NCI-H446 (cell line): ENCODE measurements around the gene HSPA9.

ENCODE experiments used
- DNase-seq, 2 experiments: peaks; one replicate each; lab custom pipeline; 2025; lab: John Stamatoyannopoulos, UW

HSPA9 gene

DNA sequence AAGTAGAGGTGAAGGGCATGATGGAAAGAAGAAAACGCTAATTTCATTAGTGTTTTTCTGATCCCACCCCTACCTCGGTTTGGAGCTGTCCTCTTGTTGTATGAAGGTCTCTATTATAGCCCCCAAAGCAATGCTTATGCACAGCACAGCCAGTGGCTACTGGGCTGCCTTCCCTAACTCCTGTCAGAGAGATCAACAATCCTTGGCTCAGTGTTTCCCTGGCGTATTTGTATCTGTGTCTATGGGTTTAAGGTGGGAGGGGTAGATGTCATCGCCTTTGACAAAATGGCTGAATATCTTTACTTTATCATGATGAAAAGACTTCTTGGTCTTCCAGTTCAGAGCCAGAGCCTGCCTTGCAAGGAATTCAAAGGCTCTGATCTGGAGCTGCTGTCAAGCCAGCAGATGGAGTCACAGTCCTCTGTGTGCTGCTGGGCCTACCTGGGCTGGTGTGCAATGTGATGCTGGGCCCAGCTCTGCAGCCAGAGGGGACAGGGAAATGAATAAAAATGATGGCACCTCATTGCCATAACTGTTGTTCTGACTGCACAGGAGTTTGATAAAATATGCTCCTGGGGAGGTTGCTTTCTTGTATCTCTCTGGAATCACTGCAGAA is 20.1 kb upstream of the HSPA9 start:
- DNase-seq, result no peak

DNA sequence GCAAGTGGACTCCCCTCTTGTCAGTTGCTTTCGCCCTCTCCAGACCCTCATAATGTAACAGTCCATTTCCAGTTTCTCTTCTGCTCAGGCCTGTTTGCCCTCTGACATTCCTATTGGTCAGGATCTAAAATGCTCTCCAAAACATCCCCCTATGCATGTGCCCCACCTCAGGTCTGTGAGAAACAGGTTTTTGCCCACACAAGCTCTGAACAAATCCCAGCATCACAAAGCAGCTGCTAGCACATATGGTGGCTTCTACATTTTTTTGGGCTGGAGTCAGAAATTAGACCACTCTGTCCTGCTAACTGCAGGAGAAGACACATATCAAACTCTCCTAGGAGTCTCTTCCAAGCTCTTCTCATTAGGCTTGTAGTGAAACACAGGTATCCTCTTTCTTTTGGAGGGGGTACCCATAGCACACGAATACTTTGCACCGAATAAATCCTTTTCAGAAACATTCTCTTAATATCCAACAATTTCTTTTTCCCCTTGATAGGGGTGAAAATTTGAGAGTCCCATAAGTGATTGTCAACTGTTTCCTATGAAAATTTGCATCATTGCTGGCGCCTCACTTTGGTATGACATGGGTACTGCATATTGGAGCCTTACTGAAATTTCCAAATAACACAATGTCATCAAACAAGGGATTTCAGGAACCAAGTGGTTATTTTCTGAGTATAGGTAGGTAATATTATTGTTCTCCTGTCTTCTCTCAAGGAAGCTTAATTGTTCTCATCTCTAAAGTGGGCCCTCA is 19.3 kb upstream of the HSPA9 start:
- DNase-seq, result no peak

DNA sequence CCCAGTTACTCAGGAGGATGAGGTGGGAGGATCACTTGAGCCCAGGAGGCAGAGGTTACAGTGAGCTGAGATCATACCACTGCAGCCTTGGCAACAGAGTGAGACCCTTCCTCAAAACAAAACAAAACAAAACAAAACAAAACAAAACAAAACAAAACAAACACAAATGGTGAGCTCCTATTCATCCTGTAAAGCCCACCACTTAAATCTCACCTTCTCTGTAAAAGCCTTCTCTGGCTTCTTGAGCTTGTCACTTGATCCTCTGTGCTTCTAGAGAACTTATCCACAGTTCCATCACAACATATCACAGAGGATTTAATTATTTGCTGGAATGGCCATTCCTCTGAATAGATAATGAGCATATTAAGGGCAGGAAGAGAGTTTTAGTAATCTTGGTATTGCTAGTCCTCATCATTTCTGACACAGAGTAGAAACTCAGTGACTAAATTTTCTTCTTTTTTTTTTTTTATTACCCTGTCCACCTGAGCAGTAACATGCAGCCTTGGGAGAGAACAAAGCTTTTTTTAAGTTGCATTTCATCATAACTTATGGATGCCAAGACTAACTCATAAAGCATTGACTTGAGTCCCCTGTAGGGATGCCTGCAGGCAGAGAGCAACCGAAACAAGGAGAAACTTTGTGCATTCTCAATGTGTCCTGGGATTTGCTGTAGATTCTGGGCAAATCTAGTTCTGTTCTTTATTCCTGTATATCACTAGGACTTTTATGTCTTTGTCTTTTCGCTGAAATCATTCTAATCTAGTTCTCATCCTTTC is 13.0 kb upstream of the HSPA9 start:
- no peak for DNase-seq

DNA sequence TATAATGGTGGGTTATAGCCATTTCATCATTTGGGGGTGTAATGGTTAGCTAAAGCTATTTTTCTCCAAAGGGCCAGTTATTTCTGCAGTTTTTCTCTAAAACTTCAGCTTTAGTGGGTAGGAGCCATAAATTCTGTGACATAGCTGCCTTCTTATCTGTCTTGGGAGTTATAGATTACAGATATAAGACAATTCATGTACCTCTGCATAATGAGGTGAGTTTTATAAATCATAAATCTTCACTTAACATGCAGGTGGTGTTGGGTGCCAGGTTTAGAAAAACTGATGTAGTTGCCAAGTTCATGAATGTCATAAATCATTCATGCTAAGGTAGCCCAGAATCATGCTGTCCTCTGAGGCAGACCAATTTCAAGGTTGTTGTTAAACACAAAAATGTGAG is 10.0 kb upstream of the HSPA9 start:
- no peak for DNase-seq

DNA sequence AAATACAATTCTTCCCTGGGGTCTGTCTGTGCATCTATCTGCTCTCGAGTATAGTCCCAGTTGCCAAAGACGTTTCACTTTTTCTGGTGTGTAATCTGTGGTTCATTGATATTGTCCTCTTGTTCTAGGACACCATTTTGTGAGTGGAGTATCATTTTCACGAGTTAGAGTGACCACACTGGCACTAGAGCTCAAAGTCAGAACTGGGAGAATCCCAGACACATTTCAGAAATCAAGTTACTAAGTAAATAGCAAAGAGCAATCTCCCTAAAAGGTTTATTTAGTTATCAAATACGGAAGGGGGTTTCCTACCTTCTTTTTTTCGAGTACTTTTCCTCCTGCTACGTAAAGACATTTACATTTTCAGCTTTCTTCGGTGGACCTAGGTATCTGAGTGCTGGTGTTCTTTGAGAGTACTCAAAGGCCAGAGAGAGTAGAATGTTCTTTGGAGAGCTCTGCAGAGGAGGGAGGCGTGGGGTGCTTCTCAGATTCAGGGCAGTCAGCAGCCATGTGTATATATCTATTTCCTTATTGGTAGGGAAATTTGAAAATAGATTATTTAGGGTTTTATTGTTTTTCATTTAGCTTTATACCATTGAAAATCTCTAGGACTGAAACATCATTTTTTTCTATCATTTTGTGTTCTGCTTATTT is 8.9 kb upstream of the HSPA9 start:
- DNase-seq, result no peak

DNA sequence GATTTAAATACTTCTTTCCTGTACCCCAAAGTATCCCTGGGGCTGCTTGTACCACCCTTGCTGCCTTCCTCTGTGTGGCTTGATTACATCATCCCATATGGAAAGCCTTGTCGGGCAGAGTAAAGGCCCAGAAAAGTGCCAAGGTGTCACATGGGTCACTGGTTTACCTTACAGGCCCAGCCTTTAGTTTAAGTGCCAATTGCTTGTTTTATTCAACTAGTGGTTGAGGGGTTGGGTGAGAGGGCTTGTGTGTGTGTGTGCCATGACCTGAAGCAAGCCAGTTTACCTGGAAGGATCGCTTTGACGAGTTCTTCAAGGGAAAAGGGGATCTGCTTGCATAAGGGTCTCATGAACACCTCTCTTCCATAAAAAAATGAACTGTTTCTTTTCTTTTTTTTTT is 7.8 kb upstream of the HSPA9 start:
- DNase-seq, result no peak

DNA sequence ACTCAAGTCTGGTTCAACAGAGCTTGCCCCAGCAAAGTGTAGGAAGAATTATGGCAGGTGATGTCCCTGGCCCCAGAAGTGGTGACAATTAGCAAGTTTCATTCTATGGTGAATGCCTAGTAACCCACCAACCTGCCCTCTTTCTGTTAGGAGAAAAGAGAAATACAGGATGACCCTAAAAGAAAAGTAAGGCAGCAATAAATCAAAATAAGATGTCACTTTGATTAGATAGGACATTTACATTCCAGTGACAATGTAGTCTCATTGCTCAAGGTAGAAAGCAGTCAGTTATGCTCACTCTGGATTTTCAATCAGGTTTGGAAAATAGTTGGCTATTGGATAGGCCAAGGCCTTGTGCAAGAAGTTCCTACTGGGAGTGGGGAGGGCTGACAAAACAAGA is 5.6 kb upstream of the HSPA9 start:
- no peak for DNase-seq

DNA sequence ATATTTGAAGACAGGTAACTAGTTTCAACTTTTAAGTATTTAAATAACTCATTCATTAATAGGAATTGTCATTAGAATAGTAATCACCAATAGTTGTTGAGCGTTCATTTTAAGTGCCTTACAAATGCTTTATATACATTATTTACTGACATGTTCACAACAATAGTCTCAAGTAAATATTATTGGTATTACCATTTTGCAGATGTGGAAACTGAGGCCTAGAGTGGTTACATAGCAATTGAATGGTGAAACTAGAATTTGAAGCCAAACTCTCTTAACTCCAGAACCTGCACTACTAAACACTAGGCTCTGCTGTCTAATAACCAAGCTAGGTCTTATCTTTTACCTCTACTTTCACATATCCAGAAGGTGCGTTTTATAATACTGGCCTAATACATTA is 4.8 kb upstream of the HSPA9 start:
- no peak for DNase-seq

DNA sequence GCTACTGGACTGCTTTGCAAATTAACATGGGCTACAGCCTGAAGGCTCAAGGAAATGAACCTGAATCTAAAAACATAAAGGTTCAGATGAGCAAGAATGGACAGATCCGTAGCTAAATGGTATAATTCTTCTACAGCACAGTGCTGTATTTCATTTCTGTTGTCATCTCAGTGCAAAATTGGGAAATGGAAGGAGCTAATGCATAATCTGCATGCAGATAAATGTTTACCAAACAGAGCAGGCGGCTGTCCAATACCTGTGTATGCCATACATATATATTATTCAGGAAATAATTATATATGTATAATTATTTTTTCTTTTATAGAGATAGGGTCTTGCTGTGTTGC is 4.3 kb upstream of the HSPA9 start:
- no peak for DNase-seq

DNA sequence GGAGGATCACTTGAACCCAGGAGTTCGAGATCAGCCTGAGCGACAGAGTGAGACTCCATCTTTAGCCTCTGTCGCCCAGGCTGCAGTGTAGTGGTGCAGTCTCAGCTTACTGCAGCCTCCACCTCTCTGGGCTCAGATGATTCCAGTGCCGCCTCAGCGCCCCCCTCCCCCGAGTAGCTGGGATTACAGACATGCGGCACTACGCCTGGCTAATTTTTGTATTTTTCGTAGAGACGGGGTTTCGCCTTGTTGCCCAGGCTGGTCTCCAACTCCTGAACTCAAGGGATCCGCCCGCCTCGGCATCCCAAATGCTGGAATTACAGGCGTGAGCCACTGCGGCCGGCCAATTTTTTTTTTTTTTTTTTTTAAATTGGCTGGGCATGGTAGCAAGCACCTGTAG is 2.3 kb upstream of the HSPA9 start:
- no peak for DNase-seq

DNA sequence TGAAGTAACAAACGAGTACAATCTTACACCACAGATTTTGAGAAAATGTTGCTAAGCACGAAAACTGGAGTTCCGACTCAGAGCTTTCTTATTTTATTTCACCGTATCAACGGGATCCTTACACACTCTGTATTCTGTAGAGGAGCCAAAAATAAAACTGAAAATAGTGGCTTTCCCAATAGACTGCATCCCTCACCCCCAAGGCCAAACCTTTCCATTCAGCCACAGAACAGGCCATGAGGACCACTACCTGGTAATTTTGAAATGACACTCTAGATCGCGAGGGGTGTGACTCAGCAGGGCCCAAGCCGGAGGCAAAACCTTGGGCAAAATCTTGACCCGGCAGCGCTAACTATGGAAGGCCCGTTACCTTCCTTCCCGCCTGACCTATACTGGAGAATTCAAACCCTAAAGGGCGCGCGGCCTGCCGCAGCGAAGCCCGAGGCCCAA is 432 bp downstream of the HSPA9 start:
- DNase-seq, result no peak

DNA sequence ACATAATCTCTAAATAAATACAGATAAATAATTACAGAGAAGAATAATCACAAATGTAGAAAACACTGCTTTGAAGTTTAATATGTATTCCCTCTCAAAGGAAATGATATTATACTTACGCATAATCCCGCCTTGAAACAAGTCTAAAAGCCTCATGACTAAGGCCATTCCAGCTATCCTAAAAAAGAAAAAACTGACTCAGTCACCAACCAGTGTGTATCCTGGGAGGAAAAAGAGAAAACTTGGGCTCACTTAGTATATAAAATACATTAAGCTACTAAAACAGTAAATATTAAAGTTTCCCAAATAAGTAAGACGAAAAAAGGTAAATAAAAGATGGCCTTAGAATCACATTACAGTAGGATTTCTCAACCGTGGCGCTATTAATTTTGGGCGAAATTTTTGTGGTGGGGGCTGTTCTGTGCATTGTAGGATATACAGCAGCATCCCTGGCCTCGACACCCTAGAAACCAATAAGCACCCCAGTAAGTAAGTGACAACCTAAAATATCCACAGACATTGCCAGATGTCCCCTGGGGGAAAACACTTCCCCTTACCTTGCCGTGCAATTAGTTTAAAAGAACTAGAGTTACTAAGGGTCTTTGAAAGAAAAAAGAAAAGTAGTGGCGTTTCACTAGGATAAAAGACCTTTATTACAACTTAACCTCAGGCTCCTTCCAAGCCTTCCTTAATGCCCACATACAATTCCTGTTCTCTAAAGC is 1.1 kb downstream of the HSPA9 start:
- DNase-seq, result no peak

DNA sequence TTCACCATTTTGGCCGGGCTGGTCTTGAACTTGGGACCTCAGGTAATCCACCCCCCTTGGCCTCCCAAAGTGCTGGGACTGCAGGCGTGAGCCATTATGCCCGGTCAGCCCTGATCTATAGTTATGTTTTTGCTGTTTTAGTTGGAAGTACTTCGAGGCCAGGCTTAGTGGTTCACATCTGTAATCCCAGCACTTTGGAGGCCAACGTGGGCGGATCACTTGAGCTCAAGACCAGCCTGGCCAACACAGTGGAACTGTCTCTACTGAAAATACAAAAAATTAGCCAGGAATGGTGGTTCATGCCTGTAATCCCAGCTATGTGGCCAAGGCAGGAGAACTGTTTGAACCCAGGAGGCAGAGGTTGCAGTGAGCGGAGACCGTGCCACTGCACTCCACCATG is 2.0 kb downstream of the HSPA9 start:
- no peak for DNase-seq

DNA sequence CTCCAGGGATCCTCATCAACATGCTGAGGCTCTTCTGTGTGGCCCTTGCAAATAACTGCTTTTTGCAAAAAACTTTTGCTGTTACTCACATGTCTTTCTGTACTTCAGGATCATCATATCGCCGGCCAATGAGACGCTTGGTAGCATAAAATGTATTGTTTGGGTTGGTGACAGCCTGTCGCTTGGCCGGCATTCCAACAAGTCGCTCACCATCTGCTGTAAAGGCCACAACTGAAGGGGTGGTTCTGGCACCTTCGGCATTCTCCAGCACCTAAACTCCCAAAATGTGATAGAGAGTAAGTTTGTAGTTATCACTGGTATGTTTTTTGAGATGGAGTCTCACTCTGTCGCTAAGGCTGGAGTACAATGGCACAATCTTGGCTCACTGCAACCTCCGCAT is 4.3 kb downstream of the HSPA9 start:
- no peak for DNase-seq

DNA sequence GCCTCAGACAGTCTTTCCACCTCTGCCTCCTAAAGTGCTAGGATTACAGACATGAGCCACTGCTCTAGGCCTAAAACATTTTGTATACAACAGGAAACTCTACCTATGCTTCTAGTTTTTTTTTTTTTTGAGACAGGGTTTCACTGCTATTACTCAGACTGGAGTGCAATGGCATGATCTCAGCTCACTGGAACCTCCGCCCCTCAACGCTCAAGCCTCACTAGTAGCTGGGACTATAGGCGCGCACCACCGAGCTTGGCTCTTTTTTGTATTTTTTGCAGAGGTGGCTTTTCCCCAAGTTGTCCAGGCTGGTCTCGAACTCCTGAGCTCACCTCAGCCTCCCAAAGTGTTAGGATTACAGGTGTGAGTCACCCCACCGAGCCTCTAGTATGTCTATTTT is 5.4 kb downstream of the HSPA9 start:
- DNase-seq, result no peak

DNA sequence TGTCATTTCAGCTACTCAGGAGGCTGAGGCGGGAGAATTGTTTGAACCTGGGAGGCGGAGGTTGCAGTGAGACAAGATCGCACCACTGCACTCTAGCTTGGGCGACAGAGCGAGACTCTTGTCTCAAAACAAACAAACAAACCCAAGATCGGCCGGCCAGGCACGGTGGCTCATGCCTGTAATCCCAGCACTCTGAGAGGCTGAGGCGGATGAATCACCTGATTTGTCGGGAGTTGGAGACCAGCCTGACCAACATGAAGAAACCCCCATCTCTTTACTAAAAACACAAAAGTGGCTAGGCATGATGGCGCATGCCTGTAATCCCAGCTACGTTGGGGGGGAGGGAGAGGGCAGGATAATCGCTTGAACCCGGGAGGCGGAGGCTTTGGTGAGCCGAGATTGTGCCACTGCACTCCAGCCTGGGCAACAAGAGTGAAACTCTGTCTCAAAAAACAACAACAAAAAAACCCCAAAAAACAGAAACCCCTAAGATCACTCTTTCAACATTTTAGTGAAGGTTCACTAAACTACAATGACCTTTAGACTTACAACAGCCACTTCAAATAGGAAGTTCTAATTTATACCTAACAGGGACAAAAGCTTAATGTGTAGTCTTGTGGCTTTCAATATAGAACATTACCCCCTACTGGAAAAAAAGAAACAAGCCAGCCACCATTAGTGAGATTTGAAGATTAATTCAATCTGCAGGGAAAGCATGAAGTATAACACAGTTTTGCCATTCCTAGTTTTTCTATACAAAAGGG is 7.0 kb downstream of the HSPA9 start:
- no peak for DNase-seq

DNA sequence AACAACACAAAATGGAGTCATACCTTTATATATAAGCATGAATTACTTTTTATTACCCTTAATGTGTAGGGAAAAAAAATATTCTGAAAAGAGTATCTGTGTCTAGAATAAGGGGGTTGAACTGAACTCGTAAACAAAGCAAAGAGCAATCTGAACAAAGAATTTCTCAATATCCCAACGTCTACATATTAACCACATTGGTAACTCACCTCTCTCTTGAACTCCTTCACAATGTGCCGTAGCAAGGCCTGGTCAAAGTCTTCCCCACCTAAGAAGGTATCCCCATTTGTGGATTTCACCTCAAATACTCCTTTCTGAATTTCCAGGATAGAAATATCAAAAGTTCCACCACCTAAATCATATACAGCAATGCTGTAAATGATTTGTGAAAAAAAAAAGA is 8.4 kb downstream of the HSPA9 start:
- no peak for DNase-seq

DNA sequence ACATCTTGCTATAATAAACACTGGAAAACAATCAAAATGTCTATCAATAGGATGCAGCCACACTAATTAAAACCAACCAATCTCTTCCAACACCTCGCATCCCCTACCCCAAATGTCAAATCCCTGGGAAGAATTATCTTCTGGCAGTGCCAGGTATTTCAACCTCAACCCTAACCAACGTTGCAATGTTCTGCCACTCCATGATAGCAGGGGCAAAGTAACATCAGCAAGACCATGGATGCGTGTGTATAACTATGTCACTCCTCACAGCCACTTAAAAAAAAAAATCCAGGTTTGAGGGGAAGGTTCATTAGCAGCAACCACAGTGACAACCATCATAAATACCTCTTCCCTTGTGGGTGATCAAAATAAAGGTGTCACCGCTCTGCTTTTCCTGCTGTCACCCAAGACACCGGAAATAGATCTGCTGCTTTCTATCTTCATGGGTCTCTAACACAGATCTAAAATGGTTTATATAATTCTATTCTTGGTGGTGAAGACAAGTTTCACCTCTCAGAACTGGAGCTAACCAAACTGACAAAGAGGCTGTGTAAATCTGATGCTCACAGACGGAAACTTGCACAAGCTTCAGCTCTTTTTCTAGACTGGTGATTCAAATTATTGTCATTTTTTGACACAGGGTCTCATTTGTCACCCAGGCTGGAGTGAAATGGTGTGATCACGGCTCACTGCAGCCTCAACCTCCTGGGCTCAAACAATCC is 9.9 kb downstream of the HSPA9 start:
- DNase-seq, result no peak

DNA sequence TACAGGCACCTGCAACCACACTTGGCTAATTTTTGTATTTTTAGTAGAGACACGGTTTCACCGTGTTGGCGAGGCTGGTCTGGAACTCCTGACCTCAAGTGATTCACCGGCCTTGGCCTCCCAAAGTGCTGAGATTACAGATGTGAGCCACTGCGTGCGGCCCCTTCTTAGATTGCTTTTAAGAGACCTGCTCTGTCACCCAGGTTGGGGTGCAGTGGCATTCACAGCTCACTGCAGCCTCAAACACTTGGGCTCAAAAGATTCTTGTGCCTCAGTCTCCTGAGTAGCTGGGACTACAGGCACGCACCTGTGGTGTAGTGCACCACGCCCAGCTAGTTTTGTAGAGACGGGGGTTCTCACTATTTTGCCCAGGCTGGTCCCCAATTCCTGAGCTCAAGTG is 11.0 kb downstream of the HSPA9 start:
- no peak for DNase-seq

DNA sequence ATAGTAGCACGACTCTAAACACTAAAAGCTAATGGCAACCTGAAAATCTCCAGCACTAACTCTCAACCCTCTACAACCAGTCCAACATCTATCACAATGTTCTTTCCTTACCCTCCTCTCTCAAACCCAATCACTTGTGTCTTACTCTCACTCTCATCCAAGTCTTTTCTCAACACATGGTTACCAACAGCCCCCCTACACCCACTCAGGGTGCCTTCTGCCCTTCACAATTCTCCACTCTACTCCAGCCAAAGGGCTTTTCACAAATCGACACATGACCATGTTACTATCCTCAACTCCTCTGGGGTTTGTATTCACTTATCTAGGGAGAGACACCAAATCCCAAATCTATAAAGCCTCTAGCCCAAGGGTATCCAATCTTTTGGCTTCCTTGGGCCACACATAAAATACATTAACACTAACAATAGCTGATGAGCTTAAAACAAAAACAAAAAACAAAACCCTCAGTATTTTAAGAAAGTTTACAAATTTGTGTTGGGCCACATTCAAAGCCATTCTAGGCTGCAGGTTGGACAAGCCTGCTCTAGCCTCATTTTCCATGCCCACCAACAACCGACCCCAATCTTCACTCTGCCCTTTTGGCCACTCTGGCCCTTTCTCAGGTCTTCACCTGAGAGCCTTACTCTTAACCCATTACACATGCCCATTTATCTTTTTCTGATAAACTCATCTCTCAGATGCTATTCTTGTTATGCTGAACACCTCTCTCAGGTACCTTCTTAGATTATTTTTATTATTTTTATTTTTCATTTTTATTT is 11.7 kb downstream of the HSPA9 start:
- no peak for DNase-seq
